ENCODE data around the gene LRRC3B. TPM values are rescaled to one million over a fixed set of nuclear protein-coding genes. Genes with fewer than 3 reads are reported as not detected.

Gene LRRC3B
- total and polyA plus RNA-seq, 2 donors = 0.50 to 0.57 TPM

DNA sequence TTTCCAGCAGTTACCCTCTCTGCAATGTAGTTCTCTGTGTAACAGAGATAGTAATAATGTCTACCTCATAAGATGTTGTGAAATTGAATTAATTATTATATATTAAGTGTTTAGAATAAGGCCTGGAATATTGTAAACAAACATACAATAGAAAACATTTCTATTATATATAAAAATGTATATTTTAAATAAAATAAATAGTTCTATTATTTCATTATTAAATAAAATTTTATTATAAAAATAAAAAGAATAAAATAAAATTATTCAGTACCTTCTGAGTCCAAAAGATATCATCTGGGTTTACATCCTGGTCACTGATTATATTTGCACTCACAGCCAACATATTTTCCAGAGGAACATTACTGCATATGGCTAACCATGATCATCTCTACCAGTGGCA, 135.4 kb downstream of the LRRC3B start:
- H3K9me3 ChIP-seq (ENCODE audit: control insufficient read depth in 2 of 2, insufficient read depth in 1 of 2, low read length in 1 of 2) = no peaks in the 10 kb centered on the region
- no peaks in the 10 kb centered on the region for H3K36me3 ChIP-seq (ENCODE audit: control insufficient read depth in 2 of 2, insufficient read depth in 2 of 2, low read length in 1 of 2)
- no peak overlapping the region for H3K4me3 ChIP-seq (ENCODE audit: low read length in 2 of 2)
- DNase-seq (ENCODE audit: low read depth in 6 of 9, low spot score in 9 of 9) = no peak
- H3K4me1 ChIP-seq (ENCODE audit: control insufficient read depth in 2 of 2, insufficient read depth in 2 of 2, low read length in 2 of 2) = no peaks in the 10 kb centered on the region
- no peaks in the 10 kb centered on the region for H3K27me3 ChIP-seq (ENCODE audit: control insufficient read depth in 2 of 2, insufficient read depth in 1 of 2, low read length in 1 of 2)
- H3K27ac ChIP-seq (ENCODE audit: low read depth in 1 of 2, low read length in 1 of 2) = no peak overlapping the region

Measured in thymus (tissue), 11 donors.